ENCODE measurements around the gene RFXANK.

The RFXANK gene

GRCh38 chr19:19232261-19232721, 40.2 kb downstream of the RFXANK start:
- DNase-seq (ENCODE audit: low read depth) = no peak

GRCh38 chr19:19234220-19234816, 42.3 kb downstream of the RFXANK start:
- no peak for DNase-seq (ENCODE audit: low read depth)

DNA sequence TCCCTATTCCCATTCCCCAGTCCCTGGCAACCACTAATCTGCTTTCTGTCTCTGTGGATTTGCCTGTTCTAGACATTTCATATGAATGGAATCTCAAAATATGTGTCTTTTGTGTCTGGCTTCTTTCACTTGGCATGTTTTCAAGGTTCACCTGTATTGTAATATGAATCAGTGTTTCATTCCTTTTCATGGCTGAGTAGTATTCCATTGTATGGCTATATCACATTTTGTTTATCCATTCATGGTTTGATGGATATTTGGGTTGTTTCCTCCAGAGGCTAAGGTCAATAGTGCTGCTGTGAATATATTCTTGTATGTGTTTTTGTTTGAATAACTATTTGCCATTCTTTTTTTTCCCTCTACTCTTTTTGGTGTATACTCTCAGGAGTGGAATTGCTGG, 44.1 kb downstream of the RFXANK start:
- no peak for DNase-seq (ENCODE audit: low read depth)

- DNase-seq (ENCODE audit: low read depth) = no peak
Observed at GRCh38 chr19:19238126-19238894, 46.3 kb downstream of the RFXANK start.

GRCh38 chr19:19239675-19240074, 47.6 kb downstream of the RFXANK start:
- DNase-seq (ENCODE audit: low read depth) = no peak

- no peak for DNase-seq (ENCODE audit: low read depth)
Observed at GRCh38 chr19:19240476-19240875, 48.4 kb downstream of the RFXANK start.

GRCh38 chr19:19250196-19250801, 58.2 kb downstream of the RFXANK start:
- no peak for DNase-seq (ENCODE audit: low read depth)

Measured in ELR (cell line).